Measurements from ENCODE around the gene INVS.

- no peak for TF ChIP-seq CTCF (IDR thresholded peaks at IDR 0.05)
- TF ChIP-seq POLR2A (IDR thresholded peaks at IDR 0.05): no peak
Measured at GRCh38 chr9:100101608-100102007, 2.6 kb downstream of the INVS start.
